NCI-H1092 treated with DMSO at 0.1 percent for 48 hours (cell line): ENCODE measurements around the gene ARHGAP23.

Experiments
- DNase-seq: peaks from one replicate; lab custom pipeline; 2025; lab: John Stamatoyannopoulos, UW

The ARHGAP23 gene

DNA sequence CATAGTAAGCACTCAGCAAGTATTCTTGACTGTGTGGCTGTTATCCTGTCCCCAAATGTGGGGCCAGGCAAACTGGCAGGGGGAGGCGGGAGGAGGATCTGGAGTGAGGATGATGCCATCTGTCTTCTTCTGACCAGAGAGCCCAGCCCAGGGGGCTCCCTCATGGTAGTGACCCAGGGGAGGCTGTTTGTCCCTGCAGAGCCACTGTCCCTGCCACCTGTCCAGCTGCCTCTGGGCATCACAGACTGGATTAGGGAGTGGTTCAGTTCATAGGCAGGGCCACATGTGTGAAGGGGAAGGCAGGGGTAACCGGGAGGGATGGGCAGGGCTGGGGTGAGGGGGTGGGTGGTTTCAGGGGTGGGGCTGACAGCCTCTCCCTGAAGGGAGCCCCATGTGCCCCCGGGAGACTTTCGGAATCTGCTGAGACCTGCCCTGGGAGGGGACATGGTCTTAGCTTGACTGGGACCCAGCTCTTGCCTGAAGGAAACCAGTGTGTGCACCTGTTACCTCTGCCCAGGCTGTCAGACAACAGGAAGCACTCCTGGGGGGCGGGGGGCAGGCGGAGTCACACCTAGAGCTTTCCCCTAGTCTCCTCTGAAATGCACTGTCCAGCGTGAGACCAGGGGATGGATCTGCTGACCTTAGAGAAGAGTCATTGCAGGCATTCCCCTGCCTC, 15.2 kb downstream of the ARHGAP23 start:
- no peak for DNase-seq

DNA sequence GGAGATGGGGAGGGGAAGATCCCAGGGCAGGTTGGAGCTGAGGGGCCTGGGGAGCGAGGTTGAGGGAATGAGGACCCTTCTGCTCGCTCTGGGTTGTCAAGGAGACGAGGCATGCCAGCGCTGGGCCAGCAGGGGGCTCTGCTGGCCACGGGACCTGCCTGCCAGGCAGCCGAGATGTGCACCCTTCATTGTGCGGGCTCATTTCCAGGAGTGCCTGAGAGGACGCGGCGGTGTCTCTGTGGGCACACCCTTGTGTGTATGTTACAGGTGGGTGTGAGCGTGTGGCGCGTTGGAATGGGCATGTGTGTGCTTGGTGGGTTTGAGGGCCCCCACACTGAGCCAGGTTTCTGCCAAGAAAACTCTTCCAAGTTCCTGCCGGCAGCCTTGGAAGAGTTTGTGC, 15.9 kb downstream of the ARHGAP23 start:
- DNase-seq = peak; percentile 80

DNA sequence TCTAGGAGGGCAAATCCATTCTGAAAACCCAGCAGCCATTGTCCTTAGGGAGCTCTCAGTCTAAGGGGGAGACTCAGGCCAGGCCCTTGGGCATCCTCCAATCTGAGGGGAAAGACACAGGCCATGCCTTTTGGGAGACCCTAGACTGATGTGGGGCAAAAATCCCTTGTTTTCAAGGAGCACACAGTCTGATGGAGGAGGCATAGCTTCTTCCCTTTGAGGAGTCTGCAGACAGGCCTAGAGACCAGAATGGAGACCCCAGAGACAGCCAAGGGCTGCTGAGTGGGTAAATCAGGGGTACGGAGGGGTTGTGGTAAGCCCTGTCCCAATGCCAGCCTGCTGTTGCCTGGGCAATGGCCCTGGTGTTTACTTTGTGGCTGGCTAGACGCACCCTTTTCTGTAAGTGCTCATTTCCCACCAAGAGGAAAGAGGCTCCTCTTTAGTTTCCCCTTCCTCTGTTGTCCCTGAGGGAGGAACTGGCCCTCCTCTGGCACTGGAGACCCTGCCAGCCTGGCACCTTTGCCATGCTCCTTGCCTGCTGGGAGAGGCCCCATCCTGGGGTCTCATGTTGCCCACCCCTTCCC, 19.3 kb downstream of the ARHGAP23 start:
- peak; percentile 41 for DNase-seq

DNA sequence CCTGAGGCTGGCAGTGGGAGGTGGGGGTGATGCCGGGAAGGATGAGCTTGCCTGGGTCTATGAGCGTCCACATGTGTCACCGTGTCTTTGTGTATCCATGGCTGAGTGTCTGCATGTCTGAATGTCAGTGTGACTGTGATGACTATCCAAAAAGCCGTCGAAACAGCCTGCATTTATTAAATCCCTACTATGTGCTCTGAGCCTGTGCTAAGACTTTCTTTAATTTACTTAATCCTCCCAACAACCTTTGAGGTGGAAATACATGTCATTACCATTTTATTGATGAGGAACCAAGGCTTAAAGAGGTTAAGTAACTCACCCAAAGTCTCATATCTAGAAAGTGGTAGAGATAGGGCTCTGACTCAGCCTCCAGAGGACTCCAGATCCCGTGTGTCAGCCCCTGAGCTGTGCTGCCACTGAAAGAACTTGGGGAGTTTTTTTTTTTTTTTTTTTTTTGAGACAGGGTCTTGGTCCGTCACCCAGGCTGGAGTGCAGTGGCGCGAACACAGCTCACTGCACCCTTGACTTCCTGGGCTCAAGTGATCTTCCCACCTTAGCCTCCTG, 20.0 kb downstream of the ARHGAP23 start:
- no peak for DNase-seq

DNA sequence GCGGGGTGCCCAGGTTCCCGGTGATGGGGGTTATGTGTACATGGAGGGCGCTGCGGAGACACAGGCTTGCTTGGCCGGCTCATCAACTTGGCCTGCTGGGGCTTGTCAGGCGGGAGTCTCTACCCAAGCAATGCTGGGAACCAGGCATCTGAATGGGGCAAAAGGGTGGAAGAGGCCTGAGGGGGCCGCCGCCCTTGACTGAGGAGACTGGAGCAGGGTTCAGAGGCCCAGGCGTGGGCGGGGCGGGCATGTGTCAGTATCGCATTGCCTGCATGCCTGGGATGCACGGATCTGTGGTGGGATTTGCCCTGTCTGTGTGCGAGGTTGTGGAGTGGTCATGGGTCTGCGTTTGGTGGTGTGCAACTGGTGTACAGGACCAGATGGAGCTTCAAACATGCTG, 21.1 kb downstream of the ARHGAP23 start:
- no peak for DNase-seq

DNA sequence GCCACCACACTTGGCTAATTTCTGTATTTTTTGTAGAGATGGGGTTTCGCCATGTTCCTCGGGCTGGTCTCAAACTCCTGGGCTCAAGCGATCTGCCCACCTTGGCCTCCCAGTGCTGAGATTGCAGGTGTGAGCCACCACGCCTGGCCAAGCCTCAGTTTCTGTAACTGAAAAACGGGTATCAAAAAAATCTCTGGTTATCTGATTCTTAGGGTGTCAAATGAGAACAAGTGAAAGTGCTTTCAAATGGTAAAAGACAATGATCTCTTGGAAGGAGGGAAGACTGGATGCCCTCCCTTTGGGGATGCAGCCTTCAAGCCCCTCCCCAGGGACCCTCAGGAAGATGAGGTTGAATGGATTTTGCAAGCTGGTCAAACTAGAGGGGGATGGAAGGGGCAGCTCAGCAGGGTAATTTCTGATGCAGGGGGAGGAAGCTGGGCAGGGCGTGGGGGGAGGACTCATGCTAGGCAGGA, 22.3 kb downstream of the ARHGAP23 start:
- no peak for DNase-seq

DNA sequence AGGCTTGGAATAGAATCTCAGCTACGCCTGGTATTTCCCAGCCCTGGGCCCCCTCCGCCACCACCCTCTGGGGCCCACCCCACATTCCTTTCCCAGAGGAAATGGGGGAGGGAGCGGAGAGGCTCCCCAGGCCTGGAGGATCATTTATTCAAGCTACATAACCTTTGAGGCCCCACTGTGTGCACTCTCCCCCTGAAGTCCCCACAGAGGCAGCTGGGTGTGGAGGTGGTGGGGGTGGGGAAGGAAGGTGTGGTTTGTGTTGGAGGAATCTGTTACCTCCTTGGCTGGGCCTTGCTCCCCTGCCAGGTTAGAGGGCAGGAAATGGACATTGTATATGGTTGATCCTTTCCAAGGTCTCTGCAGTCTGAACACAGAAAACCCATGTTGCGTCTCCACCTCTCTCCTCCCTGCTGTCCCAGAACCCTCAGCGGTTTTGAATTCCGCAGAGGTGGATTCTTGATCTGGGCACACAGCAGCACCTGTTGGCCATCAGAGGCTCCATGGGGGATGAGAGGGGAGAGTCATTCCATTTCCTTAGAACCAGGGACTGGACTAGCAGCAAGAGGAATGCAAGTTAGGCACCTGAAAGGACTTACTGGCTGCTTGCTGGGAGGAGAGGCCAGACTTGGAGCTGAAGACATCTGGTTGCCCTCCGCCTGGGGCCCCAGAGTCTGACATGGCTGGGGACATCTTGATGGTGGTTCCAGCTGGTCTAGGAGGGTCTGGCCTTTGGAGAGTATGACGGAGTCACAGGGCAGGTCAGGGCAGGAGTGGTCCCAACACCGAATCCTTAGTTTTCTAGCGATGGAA, 23.0 kb downstream of the ARHGAP23 start:
- DNase-seq = no peak

DNA sequence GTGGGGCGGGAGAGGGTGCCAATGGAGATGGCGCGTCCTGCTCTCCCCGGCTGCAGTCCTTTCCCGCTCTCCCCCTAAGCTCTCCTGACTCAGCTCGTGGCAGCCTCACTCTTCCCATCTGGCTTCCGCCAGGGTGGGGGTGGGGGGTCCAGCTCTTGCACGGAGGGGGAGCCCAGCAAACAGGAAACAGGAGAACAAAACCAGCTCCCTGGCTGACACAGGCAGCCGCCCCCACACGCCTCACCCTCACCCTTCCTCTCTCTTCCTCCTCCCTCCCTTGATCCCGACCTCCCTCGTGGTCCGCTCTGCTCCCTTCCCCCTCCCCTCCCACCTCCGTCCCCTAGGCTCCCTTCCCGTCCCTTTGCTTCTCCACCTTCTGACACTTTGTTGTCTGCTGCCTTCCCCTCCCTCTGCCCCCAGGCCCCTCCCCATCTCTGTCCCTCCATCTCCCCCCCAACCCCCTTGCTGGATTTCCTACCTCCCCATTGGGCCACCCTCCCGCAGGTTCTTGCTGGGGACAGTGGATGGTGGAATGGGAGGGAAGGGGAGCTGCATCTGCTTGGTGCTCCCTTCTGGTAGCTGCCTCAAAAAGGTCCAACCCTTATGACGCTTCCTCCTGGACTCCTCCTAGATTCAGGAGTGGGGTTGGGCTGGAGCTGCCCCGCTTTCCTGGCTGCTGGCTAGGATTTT, 23.7 kb downstream of the ARHGAP23 start:
- no peak for DNase-seq

DNA sequence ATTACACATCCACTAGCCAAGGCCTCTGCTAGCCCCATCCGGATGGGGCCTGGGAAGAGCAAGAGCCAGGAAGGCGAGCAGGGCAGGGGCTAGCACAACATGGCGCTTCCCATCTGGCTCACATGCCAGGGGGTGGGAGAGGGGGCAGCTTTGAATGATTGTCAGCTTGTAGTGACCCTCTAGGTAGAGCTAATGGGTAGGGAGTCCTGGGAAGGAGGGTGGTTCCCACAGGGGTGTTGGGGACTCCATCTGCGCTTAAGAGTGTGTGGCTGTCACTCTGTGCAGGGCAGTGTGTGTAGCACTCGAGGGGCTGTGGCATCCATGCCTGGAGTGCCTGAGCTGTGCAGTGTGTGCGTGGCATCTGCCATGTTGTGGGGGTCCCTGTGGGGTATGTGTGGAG, 24.5 kb downstream of the ARHGAP23 start:
- no peak for DNase-seq

DNA sequence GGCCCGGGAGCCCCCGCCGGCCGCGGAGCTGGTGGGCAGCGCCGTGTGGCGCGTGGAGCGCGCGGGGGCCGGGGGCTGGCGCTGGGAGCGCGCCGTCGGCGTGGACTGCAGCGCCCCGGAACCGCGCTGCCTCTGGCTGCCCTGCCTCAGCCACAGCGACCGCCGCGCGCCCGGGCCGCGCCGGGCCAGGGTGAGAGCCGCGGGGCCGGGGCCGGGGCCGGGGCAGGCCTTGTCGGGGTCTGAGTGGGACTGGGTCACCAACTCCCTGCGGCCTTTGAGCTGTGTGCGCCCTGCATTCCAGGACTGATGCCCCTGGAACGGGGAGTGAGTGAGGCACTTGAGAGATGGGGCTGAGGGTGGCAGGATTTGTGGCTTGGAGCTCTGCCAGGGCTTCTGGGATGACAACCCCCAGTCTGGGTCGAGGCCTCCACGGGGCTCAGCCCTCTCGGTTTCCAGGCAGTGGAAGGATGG, 25.7 kb downstream of the ARHGAP23 start:
- no peak for DNase-seq

DNA sequence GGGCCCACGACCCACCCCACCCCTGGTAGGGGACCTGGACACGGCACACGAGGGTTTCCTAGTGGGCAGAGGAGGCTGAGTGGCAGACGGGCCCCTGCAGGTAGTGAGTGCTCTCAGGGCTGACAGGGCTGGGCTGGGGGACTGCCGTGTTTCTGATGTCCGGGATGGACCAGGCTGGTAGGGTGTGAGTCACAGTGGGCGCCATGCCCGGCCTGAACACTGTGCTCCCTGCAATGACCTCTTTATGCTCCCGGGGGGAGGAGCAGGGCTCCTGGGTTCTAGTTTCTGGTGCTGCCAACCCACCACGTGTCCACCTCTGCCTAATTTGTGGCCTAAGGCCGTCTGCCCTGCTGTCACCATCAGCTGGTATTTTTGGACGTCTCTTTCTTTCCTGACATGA, 26.3 kb downstream of the ARHGAP23 start:
- DNase-seq = no peak

DNA sequence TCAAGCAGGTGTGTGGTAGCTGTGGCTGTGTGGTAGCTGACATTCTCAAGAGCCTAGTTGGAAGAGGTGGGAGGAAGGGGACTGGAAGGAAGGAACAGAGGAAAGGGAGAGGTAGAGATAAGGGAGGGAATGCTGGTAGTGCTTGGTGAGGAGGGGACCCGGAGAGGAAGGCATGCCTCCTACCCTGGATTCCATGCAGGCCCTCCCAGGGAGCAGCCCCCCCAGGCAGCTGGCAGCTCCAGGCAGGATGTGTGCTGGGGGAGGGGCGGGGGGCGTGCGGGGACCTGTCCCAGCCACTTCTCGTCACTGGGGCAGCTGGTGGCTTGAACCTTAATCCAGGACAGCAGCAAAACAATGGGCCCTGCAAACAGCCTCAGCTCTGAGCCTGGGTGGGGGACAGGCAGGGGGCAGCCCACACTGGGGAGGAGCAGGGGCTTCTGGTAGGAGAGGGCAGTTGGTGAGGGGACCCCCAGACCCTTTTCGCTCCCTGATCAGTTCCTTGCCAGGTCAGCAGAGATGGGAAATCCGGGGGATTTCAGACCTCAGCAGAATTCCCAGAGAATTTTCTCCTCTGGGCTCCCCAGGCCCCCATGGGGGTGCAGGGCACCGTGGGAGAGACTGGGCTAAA, 27.1 kb downstream of the ARHGAP23 start:
- DNase-seq = no peak

DNA sequence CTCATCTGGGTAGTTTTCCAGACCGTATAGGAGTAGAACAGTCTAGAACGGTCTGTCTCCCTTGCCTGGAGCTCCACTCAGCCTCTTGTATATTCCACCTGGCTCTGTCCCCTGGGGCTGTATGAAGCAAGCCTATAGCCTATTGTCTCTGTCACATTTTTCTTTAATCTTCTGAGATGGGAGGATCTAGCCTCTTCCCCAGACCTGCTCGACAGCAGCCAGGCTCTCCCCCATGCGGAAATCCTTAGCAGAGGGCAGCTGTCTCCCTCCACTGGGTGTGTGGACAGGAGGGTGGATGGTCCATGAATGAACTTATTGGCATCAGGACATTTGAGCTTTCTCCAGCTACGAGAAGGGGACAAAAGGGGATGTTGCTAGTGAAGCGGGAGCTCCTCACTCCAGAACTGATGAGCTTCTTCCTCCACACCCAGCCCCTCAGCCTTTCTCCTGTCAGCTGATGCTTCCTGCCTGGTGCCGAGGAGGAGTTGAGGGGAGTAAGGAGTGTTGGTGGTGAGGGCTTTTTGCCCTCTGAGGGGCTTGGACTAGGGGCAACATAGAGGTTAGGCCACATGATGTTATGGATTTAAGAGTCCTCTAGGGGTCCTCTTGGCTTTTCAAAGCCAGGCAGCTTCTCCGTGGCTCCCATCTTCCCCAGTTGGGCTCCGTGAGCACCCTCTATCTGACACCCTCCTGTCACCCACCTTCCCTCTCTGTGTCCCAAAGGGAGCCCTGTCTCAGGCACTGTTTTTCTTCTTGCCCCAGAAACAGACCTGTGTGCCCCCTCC, 28.0 kb downstream of the ARHGAP23 start:
- no peak for DNase-seq

DNA sequence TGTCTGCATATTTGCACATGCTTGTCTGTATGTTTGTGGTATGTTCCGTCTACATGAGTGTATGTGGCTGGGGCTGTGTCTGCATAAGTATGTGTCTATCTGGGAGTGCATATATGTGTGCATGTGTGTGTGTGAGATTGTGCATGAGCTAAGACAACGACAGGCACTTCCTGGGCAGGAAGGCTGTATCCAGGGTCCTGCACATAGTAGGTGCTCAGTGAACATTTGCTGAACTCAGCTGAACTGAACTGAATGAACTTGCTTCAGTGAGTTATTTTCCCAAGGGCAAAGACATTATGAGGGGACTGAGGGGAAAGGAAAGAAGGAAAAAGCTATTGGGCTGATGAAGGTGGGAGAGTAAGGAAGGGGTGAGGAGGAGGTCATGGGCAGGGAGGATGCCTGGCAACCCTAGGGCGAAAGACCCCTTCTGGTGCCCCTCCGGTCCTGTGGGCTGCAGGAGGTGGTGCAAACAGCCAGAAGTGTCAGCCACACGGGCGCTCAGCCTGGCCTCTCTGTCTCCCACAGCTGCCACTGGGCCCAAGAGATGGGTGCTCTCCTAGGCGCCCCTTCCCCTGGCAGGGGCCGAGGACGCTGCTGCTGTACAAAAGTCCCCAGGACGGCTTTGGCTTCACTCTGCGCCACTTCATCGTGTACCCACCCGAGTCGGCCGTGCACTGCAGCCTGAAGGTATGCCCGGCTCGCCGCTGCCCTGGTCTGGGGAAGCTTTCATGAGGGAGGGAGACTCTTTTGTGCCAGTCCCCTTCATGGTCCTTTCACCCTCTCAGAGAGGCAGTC, 29.5 kb downstream of the ARHGAP23 start:
- DNase-seq = no peak

DNA sequence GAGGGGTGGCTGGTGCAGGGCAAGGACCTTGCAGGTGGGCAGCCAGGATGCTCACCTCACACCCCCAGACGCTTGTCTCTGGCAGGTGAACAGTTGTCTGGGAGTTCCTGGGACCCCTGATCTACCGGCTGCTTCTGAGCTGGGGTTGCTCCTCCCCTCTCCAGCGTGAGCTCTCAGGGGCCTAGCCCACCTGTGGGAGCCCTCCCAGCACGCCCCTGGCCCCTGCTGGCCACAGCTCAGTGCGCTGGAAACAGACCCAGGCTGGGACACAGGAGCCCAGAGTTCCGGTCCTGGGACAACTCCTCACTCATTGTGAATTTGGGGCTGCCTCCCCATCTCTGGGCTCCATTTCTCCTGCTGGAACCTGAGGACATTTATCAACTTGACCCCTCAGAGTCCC, 30.3 kb downstream of the ARHGAP23 start:
- no peak for DNase-seq

DNA sequence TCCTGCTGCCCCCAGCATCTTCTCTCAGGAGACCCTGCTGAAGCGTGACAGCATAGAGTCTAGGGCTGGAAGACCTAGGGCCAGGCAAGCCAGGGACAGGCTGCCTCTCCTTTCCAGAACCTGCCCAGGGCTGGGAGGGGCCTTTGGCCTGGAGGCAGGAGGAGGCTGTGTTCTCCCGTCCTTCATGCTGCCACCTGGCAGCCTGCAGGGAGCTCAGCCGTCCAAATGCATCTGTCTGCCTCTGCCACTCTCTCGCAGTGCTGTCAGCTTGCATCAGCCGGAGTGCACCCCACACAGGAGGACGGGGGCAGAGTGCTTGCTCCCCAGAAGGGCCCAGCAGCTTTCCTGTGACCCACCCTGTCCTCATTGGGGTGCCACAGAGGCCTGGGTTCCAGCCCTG, 31.3 kb downstream of the ARHGAP23 start:
- DNase-seq = no peak

DNA sequence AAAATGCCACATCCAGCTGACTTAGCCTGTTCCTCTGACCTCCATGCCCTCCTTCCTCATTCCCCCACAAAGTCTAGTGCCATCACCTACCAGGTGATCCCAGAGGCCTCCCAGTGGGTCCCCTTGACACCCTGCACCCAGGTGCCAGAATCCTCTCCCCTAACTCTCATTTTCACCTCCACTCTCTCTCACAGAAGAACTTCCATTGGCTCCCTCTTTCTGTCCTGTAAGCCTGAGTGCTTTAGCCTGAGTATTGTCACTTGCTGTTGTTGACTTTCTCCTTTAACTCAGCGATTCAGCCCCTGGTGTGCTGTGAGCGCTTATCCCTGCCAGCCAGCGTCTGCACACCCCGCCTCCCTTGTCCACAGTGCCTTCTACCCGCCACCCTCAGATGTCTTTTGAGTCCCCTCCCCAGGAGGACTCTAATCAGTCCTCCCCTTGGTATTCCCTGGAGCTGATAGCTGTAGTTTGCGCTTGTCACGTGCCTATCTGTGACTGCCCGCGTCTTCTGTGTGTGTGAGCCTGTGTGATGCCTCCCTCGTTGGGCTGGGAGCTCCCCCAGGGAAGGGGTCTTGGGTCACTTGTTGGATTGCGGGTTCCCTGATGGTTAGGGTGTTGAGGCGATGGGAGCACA, 31.9 kb downstream of the ARHGAP23 start:
- DNase-seq = no peak

DNA sequence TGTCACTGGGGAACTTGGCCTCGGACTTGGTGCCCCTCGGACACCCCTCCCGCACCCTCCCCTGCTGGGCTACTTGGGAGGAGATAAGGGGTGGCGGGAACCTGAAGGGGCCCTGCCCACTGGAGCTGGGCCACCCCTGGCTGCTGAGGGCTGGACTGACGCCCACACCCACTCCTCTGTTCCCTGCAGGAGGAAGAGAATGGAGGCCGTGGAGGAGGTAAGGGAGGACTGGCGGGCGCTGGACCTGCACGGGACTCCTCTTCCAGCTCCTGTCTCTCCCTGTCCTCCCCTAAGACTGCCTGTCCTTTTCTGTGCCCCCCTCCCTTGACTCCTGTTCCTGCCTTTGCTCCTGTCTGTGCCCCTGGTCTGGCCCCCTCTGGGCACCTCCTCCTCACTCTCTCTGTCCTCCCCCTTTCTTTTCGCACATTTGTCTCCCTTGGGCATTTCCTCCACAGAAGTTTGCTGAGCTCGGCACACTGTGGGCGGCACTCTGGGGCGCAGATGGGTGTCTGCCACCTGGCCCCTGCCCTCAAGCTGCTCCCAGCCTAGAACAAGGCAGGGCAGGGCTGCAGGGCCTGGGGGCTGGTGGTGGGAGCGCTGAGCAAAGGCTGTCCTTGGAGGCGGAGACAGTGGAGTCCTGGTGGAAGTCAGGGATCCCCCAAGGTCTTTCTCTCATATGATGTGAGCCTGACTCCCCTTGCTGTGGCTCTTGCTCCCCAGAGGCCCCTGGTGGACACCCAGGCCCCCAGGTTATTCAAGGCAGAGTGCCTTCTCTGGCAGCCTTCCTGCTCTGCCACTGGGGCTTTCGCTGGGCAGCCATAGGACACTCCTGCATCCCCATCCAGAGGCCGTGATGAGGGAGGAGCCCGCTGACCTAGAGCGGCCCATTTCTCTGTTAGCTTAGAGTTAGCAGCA, 32.7 kb downstream of the ARHGAP23 start:
- DNase-seq = no peak
